Spinal cord (tissue), 10 donors: ENCODE results near the gene LTBP1. TPM values are rescaled to one million over a fixed set of nuclear protein-coding genes. Genes with fewer than 3 reads are reported as not detected.

Source experiments
- DNase-seq, 6 donors: peaks; one replicate each; pipeline versions ENCODE4 v3.0.0 to v3.0.0-alpha.2; 2013 to 2015; ENCODE audit warnings: low spot score in 6 of 6, low read depth in 4 of 6
- H3K27ac ChIP-seq: one replicate; pipeline ENCODE4 v1.5.1; 2013; ENCODE audit warnings: low read depth, low read length, control low read depth
- H3K27me3 ChIP-seq: one replicate; pipeline ENCODE4 v1.6.1; 2013; ENCODE audit warnings: low read length; ENCODE audit not compliant: control insufficient read depth, insufficient read depth
- H3K36me3 ChIP-seq: one replicate; pipeline ENCODE4 v1.6.1; 2013; ENCODE audit warnings: low read length; ENCODE audit not compliant: control insufficient read depth, insufficient read depth
- H3K4me1 ChIP-seq: one replicate; pipeline ENCODE4 v1.6.1; 2013; ENCODE audit warnings: low read length; ENCODE audit not compliant: control insufficient read depth, insufficient read depth
- H3K4me3 ChIP-seq: one replicate; pipeline ENCODE4 v1.5.1; 2013; ENCODE audit warnings: low read depth, low read length, control low read depth
- H3K9me3 ChIP-seq: one replicate; pipeline ENCODE4 v1.6.1; 2013; ENCODE audit warnings: low read length; ENCODE audit not compliant: control insufficient read depth, insufficient read depth
- WGBS: methylation state at CpG from one replicate; pipeline ENCODE4 v1.1.5; 2013; ENCODE audit warnings: missing lambda C conversion rate; ENCODE audit not compliant: insufficient coverage; 5-methylcytosine and 5-hydroxymethylcytosine counted together
- polyA plus RNA-seq, 2 donors: library from polyadenylated mRNA; unstranded; fragments of 120-200 nt; gene quantifications; one replicate each; pipeline ENCODE4 v1.2.1, GENCODE V29; 2013; ENCODE audit not compliant: insufficient read length in 2 of 2
- total RNA-seq, 2 donors: library from RNA; depleted of rRNA in 1 of 2; stranded (reverse); fragments of 120-200 nt in 1 of 2; fragments of >200 nt in 1 of 2; gene quantifications; one replicate each; pipeline versions ENCODE4 v1.2.3 to v1.2.4, GENCODE V29; 2013 to 2014
- donor health status: healthy.

The LTBP1 gene
- total and polyA plus RNA-seq, 4 donors: 22.7 to 83.0 (median 51.7) TPM

DNA sequence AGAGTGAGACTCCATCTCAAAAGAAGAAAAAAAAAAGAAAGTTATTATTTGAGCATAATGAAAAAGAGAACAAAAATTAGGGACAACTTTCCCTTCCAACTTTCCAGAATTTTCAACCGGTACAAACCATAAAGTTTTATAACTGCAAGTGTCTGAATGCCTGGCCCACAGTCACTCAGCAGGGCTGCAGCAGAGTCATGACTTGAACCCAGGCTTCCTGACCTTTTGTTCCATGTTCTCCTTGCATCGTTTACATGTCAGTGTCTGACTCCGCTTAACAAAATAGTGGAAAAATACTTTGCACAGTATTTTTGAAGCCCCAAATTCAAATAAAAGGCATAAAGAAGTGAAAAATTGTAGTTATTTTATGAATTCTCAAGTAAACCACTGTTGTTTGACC is 82.7 kb downstream of the LTBP1 start:
- Histone ChIP-seq H3K27ac (no peak overlapping the region), H3K4me3 (no peak overlapping the region), H3K9me3 (no peaks in the 10 kb centered on the region), H3K36me3 (no peaks in the 10 kb centered on the region), H3K4me1 (peaks cover 7% of the 10 kb centered on the region), H3K27me3 (no peaks in the 10 kb centered on the region)
- WGBS: 50% methylated on average over 2 of the region's 3 CpGs
- no peak for DNase-seq

DNA sequence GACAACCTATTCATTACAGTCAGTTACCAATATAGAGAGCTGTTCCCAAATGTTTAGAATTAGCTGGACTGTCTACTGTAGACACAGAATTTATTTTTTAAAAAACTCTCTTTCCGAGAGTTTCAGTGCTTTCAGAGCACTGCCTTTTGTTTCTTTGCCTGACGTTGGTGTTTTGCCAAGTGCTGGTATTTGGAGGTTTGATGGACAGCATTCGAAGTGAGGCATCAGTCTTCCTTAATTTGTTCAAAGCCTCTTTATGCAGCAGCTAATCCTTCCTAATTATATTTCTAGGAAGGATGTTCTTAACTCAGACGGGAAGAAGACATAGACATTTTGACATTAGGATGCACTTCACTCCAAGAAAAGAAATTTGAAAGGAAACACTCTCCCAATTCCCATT is 83.2 kb downstream of the LTBP1 start:
- no peak overlapping the region for H3K4me3 ChIP-seq
- H3K36me3 ChIP-seq: no peaks in the 10 kb centered on the region
- H3K27me3 ChIP-seq: no peaks in the 10 kb centered on the region
- WGBS: no CpG with 5 or more reads among the region's 4 CpGs
- H3K4me1 ChIP-seq: peaks cover 7% of the 10 kb centered on the region
- DNase-seq: peak in 1 of 6 donors; percentile 33
- H3K27ac ChIP-seq: no peak overlapping the region
- no peaks in the 10 kb centered on the region for H3K9me3 ChIP-seq

GRCh38 chr2:33030326-33030725 is 83.6 kb downstream of the LTBP1 start:
- Histone ChIP-seq H3K4me3 (no peak overlapping the region), H3K9me3 (no peaks in the 10 kb centered on the region), H3K27ac (no peak overlapping the region), H3K4me1 (peaks cover 7% of the 10 kb centered on the region), H3K27me3 (no peaks in the 10 kb centered on the region), H3K36me3 (no peaks in the 10 kb centered on the region)
- WGBS: 80% methylated on average over 1 of the region's 3 CpGs
- DNase-seq: no peak

DNA sequence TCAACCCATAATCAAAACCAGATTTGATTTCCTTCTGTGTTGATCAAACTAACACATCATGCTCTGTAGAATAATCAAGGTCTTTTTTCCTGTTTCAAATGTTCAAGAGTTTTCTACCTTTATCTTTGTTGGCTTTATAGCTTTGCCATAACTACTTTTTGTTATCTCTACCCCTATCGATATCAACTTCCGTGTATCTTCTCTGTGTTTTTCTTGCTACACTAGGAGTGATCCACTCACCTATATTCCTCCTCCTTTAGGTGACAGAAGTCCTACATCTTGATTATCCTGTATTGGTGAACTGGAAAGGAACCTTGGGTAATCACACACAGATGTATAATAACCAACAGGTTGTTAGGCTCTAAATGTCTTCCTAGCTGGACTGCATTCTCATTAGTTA is 85.5 kb downstream of the LTBP1 start:
- no CpG with 5 or more reads among the region's 2 CpGs for WGBS
- Histone ChIP-seq H3K9me3 (no peaks in the 10 kb centered on the region), H3K36me3 (no peaks in the 10 kb centered on the region), H3K4me3 (no peak overlapping the region), H3K27ac (no peak overlapping the region), H3K27me3 (no peaks in the 10 kb centered on the region), H3K4me1 (peaks cover 7% of the 10 kb centered on the region)
- DNase-seq: no peak

DNA sequence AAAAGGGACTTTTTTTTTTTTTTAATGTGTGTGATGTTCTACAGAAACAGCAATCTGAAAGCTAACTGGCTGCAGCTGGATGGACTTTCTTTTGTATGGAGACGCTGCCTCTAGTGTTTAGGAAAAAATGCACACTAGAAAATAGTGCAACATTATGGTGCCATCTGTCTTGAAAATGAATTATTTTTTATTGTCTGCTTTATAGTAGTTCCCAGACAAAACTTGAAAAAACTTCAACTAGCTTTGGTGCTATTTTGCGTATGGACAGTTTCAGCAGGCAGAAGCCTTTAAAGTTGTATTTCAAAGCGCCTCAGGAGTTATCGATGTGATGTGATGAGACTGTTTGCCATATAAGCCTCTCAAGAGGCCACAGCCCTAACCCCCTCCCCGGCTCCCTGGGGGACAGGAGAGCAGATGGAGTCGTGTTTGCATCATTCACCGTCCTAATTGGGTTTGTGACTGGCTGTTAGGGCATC is 86.9 kb downstream of the LTBP1 start:
- Histone ChIP-seq H3K27ac (peak overlapping the region; percentile 25), H3K36me3 (no peaks in the 10 kb centered on the region), H3K4me1 (peaks cover 7% of the 10 kb centered on the region), H3K4me3 (peak overlapping the region; percentile 22), H3K27me3 (no peaks in the 10 kb centered on the region), H3K9me3 (no peaks in the 10 kb centered on the region)
- WGBS: 0% methylated on average over 1 of the region's 7 CpGs
- peak in 2 of 6 donors; percentile 68 to 81 for DNase-seq

DNA sequence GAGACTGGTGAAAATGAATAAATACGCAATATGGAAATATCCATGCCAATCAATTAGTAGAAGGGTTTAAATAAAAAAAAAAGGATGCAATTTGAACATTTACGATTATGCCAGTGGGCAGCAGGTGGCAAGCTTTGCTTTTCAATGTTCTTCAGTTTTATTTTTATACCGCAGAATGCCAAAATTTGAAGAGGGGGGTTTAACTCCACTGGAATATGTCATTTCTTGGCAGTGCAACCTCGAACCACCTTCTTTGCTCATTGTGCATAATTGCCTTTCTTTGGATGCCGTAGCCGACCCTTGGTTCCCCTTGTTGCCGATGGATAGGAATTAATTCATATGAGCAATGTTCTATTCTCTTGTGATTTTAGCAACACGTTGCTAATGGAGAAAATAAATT is 88.0 kb downstream of the LTBP1 start:
- Histone ChIP-seq H3K4me1 (peaks cover 3% of the 10 kb centered on the region), H3K27ac (no peak overlapping the region), H3K36me3 (no peaks in the 10 kb centered on the region), H3K9me3 (no peaks in the 10 kb centered on the region), H3K27me3 (no peaks in the 10 kb centered on the region), H3K4me3 (no peak overlapping the region)
- WGBS: 60% methylated on average over 2 of the region's 8 CpGs
- DNase-seq: peak in 2 of 6 donors; percentile 49 to 79

DNA sequence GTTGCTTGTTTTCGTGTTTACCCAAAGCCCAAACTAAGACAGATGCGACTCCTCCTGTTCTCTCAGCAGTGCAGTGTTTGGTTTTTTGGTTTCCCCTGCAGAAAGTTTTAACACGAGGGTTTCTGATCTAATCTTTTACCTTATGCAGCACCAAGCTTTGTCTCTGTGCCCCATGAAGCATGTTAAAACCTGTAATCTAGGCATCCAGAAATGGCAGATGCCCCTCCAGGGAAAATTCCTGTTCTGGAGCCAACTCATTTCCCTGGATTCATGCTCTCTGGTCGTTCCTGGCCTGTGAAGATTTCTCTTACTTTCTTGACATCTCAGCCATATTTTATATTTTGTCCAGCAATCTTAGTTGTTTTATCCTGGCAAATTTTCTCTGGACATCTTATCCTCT is 91.5 kb downstream of the LTBP1 start:
- Histone ChIP-seq H3K4me1 (peaks cover 3% of the 10 kb centered on the region), H3K36me3 (no peaks in the 10 kb centered on the region), H3K4me3 (no peak overlapping the region), H3K9me3 (no peaks in the 10 kb centered on the region), H3K27ac (no peak overlapping the region), H3K27me3 (no peaks in the 10 kb centered on the region)
- no peak for DNase-seq
- 32% methylated on average over 2 of the region's 4 CpGs for WGBS

- WGBS: 94% methylated on average over 2 of the region's 4 CpGs
- no peak overlapping the region for H3K4me3 ChIP-seq
- H3K27ac ChIP-seq: no peak overlapping the region
- H3K36me3 ChIP-seq: no peaks in the 10 kb centered on the region
- H3K27me3 ChIP-seq: no peaks in the 10 kb centered on the region
- no peak for DNase-seq
- H3K4me1 ChIP-seq: peaks cover 2% of the 10 kb centered on the region
- no peaks in the 10 kb centered on the region for H3K9me3 ChIP-seq
These were observed 92.0 kb downstream of the LTBP1 start for GRCh38 chr2:33038799-33039198.

DNA sequence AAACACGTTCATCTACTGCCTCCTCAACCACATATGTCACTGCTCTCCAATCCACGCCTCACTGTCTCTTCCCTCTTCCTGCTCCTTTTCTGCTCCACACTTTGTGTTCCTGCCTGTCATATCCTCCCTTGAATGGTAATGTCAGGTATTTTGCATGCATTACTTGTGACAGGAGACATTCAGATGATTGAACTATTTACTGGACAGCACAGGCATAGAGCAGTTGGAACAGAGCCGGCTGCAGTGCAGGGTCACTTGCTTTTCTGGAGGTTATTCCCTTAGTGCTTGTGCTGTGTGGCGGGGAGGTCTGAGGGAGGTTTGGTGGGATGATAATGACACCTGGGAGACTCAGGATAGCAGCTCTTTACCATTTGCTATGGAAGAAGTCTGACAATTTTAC is 93.8 kb downstream of the LTBP1 start:
- Histone ChIP-seq H3K27ac (no peak overlapping the region), H3K36me3 (no peaks in the 10 kb centered on the region), H3K27me3 (no peaks in the 10 kb centered on the region), H3K9me3 (no peaks in the 10 kb centered on the region), H3K4me3 (no peak overlapping the region), H3K4me1 (no peaks in the 10 kb centered on the region)
- DNase-seq: no peak
- WGBS: 71% methylated on average over 2 of the region's 4 CpGs

DNA sequence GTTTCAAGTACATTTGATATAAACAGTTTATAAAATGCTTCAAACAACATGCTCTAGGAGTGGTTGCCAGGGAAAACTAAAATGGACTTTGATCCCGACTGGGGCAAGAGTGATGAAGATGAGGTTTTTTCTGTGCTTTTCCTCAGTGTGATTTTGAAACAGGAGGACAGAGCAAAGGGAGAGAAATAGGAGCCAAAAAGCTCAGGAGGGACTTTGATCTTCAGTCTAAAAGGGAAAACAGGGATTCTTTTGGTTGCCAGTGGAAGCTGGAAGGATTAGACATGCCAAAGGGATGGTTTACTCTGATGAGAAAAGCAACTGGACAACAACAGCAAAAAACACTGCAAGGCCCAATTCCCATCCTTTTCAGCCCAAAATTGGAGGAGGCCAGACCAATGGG is 95.5 kb downstream of the LTBP1 start:
- Histone ChIP-seq H3K4me1 (no peaks in the 10 kb centered on the region), H3K4me3 (no peak overlapping the region), H3K27ac (no peak overlapping the region), H3K36me3 (no peaks in the 10 kb centered on the region), H3K9me3 (no peaks in the 10 kb centered on the region), H3K27me3 (no peaks in the 10 kb centered on the region)
- WGBS: 62% methylated on average over 1 of the region's 1 CpG
- peak in 1 of 6 donors; percentile 32 for DNase-seq
